K562 (cell line): ENCODE results near the gene FETUB. TPM values are rescaled to one million over a fixed set of nuclear protein-coding genes. Genes with fewer than 3 reads are reported as not detected.
A peak's percentile ranks its signal among the peaks of the same experiment; 100 is the strongest.

Source experiments
- ATAC-seq: fragments of 200-7000 bp; cut with Tn5 transposase; 3 replicates; pipeline ENCODE4 v1.9.1; 2020; ENCODE audit warnings: moderate library complexity
- BruUV-seq: library from RNA; stranded (reverse); fragments of 400-500 nt; replicated peaks from 2 replicates; lab custom pipeline; 2021; lab: Mats Ljungman, UMichigan
- CTCF ChIA-PET: fragments of 300-600 bp; formaldehyde crosslinking; extraction: SDS; loops from one replicate; lab custom pipeline; 2021; ENCODE audit warnings: low intra/inter-chr PET ratio; lab: Yijun Ruan, JAX
- POLR2A ChIA-PET: fragments of 300-600, 350-650 bp; sonication (Branson Sonifier 250); formaldehyde crosslinking; extraction: SDS; loops from one replicate; lab custom pipeline; 2021; ENCODE audit warnings: antibody characterized with exemption, inconsistent platforms; lab: Yijun Ruan, JAX
- DNase-seq, 4 experiments: peaks; one replicate each; pipeline versions ENCODE4 v3.0.0 to v3.0.0-alpha.2; 2011 to 2018; ENCODE audit warnings: low spot score in 3 of 4, mixed read lengths in 3 of 4; ENCODE audit errors: extremely low read depth in 1 of 4
- FAIRE-seq: peaks from 2 replicates; lab custom pipeline; 2011; peaks lifted over from hg19 to GRCh38; lab: Jason Lieb, UNC
- H2AFZ ChIP-seq: 2 replicates; pipeline ENCODE4 v1.6.0; 2011; ENCODE audit warnings: low read depth, low read length, control low read depth, inconsistent platforms
- H3K27ac ChIP-seq: fragments of 200-600 bp; 3 replicates; pipeline ENCODE4 v1.8.0; 2011; ENCODE audit warnings: low read depth, mild to moderate bottlenecking, control low read depth, inconsistent platforms, low read length, moderate library complexity, mixed read lengths; ENCODE audit errors: extremely low read depth
- H3K27me3 ChIP-seq, 2 experiments: fragments of 300-600 bp in 1 of 2; 2 replicates in 1 of 2; 3 replicates in 1 of 2; pipeline versions ENCODE4 v1.6.0 to v1.8.0; 2011; ENCODE audit warnings: inconsistent platforms in 2 of 2, low read length in 2 of 2, mild to moderate bottlenecking in 1 of 2, mixed read lengths in 1 of 2, moderate library complexity in 1 of 2; ENCODE audit not compliant: control insufficient read depth in 2 of 2, insufficient read depth in 2 of 2
- H3K36me3 ChIP-seq: fragments of 300-600 bp; 3 replicates; pipeline ENCODE4 v1.8.0; 2011; ENCODE audit warnings: mild to moderate bottlenecking, low read length, inconsistent platforms; ENCODE audit not compliant: control insufficient read depth, insufficient read depth
- H3K4me1 ChIP-seq, 2 experiments: fragments of 200-600 bp in 1 of 2; replicated peaks in 1 of 2; 2 replicates in 1 of 2; 3 replicates in 1 of 2; pipeline versions ENCODE4 v1.5.1 to v1.8.0; 2011; ENCODE audit warnings: inconsistent platforms in 2 of 2, low read length in 2 of 2, mild to moderate bottlenecking in 1 of 2, mixed read lengths in 1 of 2, moderate library complexity in 1 of 2; ENCODE audit not compliant: control insufficient read depth in 2 of 2, insufficient read depth in 2 of 2
- H3K4me2 ChIP-seq: 2 replicates; pipeline ENCODE4 v1.6.1; 2011; ENCODE audit warnings: low read length, control low read depth, inconsistent platforms, mixed read lengths; ENCODE audit not compliant: insufficient read depth
- H3K4me3 ChIP-seq: fragments of 200-600 bp; sonication (generic), shearing (Covaris generic); 2 replicates; pipeline ENCODE4 v1.5.1; 2016; ENCODE audit warnings: control low read depth, inconsistent platforms
- H3K79me2 ChIP-seq: fragments of 200-600 bp; 3 replicates; pipeline ENCODE4 v1.8.0; 2011; ENCODE audit warnings: low read length, inconsistent platforms; ENCODE audit not compliant: control insufficient read depth, insufficient read depth
- H3K9ac ChIP-seq, 2 experiments: 2 replicates each; pipeline versions ENCODE4 v1.6.0 to v1.6.1; 2011; ENCODE audit warnings: low read depth in 2 of 2, low read length in 2 of 2, control low read depth in 1 of 2, inconsistent platforms in 1 of 2, mild to moderate bottlenecking in 1 of 2, mixed read lengths in 1 of 2; ENCODE audit not compliant: insufficient read depth in 1 of 2
- H3K9me1 ChIP-seq: one replicate; pipeline ENCODE4 v1.6.0; 2011; ENCODE audit warnings: inconsistent platforms, mild to moderate bottlenecking, low read length, moderate library complexity; ENCODE audit not compliant: control insufficient read depth, insufficient read depth
- H3K9me3 ChIP-seq: replicated peaks from 2 replicates; pipeline ENCODE4 v1.5.1; 2011; ENCODE audit warnings: low read depth, low read length, inconsistent platforms; ENCODE audit not compliant: control insufficient read depth, insufficient read depth
- H4K20me1 ChIP-seq: replicated peaks from 2 replicates; pipeline ENCODE4 v1.6.1; 2011; ENCODE audit warnings: low read length, inconsistent platforms, mixed read lengths; ENCODE audit not compliant: control insufficient read depth, insufficient read depth
- CEBPB ChIP-seq: fragments of 450-650 bp; IDR thresholded peaks from 2 replicates; pipeline ENCODE4 v1.6.1; 2016; ENCODE audit warnings: missing genetic modification characterization, missing compliant biosample characterization
- CEBPG ChIP-seq, 3 experiments: fragments of 200-800 bp in 1 of 3; sonication (Bioruptor generic) in 1 of 3; sonication (generic) in 1 of 3; formaldehyde crosslinking in 1 of 3; IDR thresholded peaks in 2 of 3; conservative IDR thresholded peaks in 1 of 3; 2 replicates each; pipeline versions ENCODE4 v1.6.1 to v1.8.0; 2016 to 2022; ENCODE audit warnings: missing compliant biosample characterization in 2 of 3, missing genetic modification characterization in 2 of 3, mild to moderate bottlenecking in 1 of 3, missing genetic modification reagents in 1 of 3
- EGR1 ChIP-seq: fragments of 450-650 bp; conservative IDR thresholded peaks from 2 replicates; pipeline ENCODE4 v1.6.1; 2017; ENCODE audit warnings: mild to moderate bottlenecking
- EP300 ChIP-seq: IDR thresholded peaks from 2 replicates; pipeline ENCODE4 v1.6.1; 2012; ENCODE audit warnings: low read length, improper control_type of control experiment
- ZNF121 ChIP-seq: sonication (generic); formaldehyde crosslinking; conservative IDR thresholded peaks from 2 replicates; pipeline ENCODE4 v1.8.0; 2022; ENCODE audit warnings: missing genetic modification reagents
- WGBS: fragments of 100-300 bp; shearing (Covaris generic); methylation state at CpG from one replicate; pipeline ENCODE4 v1.1.6; 2016; ENCODE audit warnings: low coverage, mixed read lengths; ENCODE audit not compliant: insufficient coverage; ENCODE audit errors: missing lambda C conversion rate; 5-methylcytosine and 5-hydroxymethylcytosine counted together
- in situ Hi-C: fragments of 300-500 bp; cut with MboI; formaldehyde crosslinking; loops from 4 replicates; pipeline ENCODE4 v1.15.0; 2018; ENCODE audit warnings: inconsistent platforms, mixed read lengths
- intact Hi-C: fragments of 100-400 bp; cut with micrococcal nuclease; formaldehyde crosslinking; loops from 2 replicates; pipeline ENCODE4 v1.14.2; 2022
- polyA plus RNA-seq, 8 experiments: library from polyadenylated mRNA; depleted of rRNA in 4 of 8; stranded (reverse) in 5 of 8; unstranded in 3 of 8; fragments of >200 nt; fragmentation: Nextera tagmentation in 2 of 8; fragmentation: Illumina TruSeq in 1 of 8; extraction: Ambion mirVana in 2 of 8; extraction: Trizol in 1 of 8; gene quantifications; 2 replicates each; pipeline versions ENCODE4 v1.2.1 to v1.2.3, GENCODE V29; 2011 to 2014; ENCODE audit warnings: inconsistent platforms in 1 of 8, missing spikeins in 1 of 8
- total RNA-seq, 7 experiments: library from RNA; depleted of rRNA in 6 of 7; stranded (reverse); fragments of >200 nt in 6 of 7; fragmentation: Illumina TruSeq in 2 of 7; extraction: Trizol in 2 of 7; gene quantifications; 2 replicates each; pipeline versions ENCODE4 v1.2.1 to v1.2.3, GENCODE V29; 2011 to 2021; ENCODE audit warnings: low replicate concordance in 1 of 7

FETUB gene
- total and polyA plus RNA-seq, 9 of the 15 experiments (the other 6 are each of a cell fraction or from before 2014, with no cell fraction given) = not detected

DNA sequence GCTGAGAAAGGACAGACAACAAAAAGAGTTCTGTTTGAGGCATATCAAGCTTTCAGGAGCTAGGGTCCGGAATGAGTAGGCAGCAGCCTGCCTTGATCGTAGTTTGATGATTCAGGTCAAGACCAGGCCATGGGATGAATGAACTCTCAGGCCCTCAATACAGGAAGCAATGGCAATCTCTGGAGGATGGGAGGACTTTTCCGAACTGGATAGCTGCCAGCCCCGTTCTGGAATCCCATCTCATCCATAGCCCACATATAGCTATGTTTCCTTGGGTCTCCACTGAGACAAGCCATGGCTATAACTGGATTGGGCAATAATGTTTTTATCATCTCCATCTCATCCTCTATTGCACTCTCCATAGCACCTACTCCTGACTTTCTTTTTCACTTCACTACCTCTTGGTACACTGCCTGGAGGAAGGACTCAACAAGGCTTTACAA is 14.6 kb upstream of the FETUB start:
- in situ Hi-C loops = no loop called here
- no peaks in the 10 kb centered on the region for H4K20me1 ChIP-seq
- H3K36me3 ChIP-seq = no peaks in the 10 kb centered on the region
- 11% methylated on average over 4 of the region's 4 CpGs for WGBS
- no peak overlapping the region for H3K9ac ChIP-seq
- 0 out of 2 replicates have a peak, but pooled peaks cover 1% of the 10 kb centered on the region for H3K9me3 ChIP-seq
- H3K79me2 ChIP-seq = no peaks in the 10 kb centered on the region
- no peak overlapping the region for H3K27ac ChIP-seq
- no peak for FAIRE-seq
- DNase-seq = no peak
- H3K4me1 ChIP-seq = peaks cover 3 to 4% of the 10 kb centered on the region in 2 experiments; a peak in 3 of 5 replicates
- peaks cover 4 to 35% of the 10 kb centered on the region in 2 experiments; a peak in 4 of 5 replicates for H3K27me3 ChIP-seq
- TF ChIP-seq EP300 = no peak
- no peak for TF ChIP-seq ZNF121 (CRISPR knock-in tag)
- no peak for TF ChIP-seq CEBPG (CRISPR knock-in tag; IDR thresholded peaks at IDR 0.05)
- TF ChIP-seq CEBPG (tag; conservative IDR thresholded peaks at IDR 0.05 in 1 of 2, IDR thresholded peaks at IDR 0.05 in 1 of 2) = peak; percentile 65 to 84
- TF ChIP-seq EGR1 = no peak
- TF ChIP-seq CEBPB (tag) = peak; percentile 75
- TF ChIP-seq, all 486 proteins: peak for 2
- ATAC-seq = no peak
- ChIA-PET POLR2A (interaction anchor here (0.6 to 2.2 kb wide), 4 partner anchors 9 to 942 kb away, joined by 3 to 6 read pairs (median 3); no protein-coding TSS in a partner anchor), CTCF (no interaction called here)
- intact Hi-C loops = no loop called here
- Histone ChIP-seq H2AFZ (no peak overlapping the region), H3K9me1 (no peaks in the 10 kb centered on the region), H3K4me2 (no peak overlapping the region), H3K4me3 (no peak overlapping the region)
- no TSS peak for BruUV-seq
